GM18909 (cell line): ENCODE data around the gene ABHD17B.
"Not testable (repeated sequence)": the region's sequence is repeated elsewhere in the genome, so short reads cannot be mapped to it uniquely, and the experiment has no call there.

Experiments
- ATAC-seq: cut with Tn5 transposase; IDR thresholded peaks from one replicate; pipeline ENCODE4 v1.9.1; 2021; ENCODE audit warnings: mild to moderate bottlenecking; ENCODE audit not compliant: unreplicated experiment, poor library complexity

ABHD17B gene

DNA sequence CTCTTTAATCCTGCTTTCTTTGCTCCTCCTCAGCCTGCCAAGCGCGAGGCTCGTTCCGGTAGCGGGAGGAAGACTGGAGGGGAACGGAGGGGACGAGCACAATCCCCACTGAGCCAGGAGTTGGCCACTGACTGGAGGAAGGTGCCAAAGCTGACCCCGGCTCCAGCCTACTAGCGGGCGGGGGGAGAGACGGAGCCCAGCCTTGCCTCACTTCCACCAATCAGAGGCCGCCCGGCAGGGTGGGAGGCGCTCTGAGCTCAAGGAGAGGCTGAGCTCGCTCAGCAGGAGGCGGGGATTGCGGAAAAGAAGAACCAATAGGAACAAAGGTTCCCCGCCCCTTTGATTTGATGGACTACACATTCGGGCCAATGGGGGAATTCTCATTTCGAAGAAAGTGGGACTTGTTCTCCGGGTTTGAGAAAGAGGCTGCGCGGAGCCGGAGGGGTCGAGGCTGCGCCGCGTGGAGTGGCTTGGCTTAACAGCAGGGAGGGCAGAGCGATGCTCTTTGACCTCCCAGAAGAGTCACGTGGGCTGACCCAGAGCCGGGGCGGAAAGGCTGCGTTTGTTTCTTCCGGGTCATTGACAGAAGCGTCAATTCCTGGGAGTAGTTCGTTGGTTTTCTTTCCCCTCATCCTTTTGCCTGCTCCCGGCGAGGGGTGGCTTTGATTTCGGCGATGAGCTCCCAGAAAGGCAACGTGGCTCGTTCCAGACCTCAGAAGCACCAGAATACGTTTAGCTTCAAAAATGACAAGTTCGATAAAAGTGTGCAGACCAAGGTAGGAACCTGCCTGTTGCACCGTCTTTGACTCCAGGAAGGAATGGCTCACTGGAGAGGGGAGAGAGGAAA lies at the start of gene ABHD17B, which contains the start of gene C9orf85:
Gene ABHD17B, minus strand, starts transcription at position 133 of the 847 bp plus-strand sequence. CDS start 36,113 bp downstream, outside the sequence.
Gene C9orf85, plus strand, starts transcription at position 579 of the 847 bp plus-strand sequence. Its CDS starts 96 bp downstream, at position 675.
- ATAC-seq, result peak; percentile 94

GRCh38 chr9:71955300-71955915 lies 44.4 kb upstream of the ABHD17B start:
- ATAC-seq, result peak; percentile 81

DNA sequence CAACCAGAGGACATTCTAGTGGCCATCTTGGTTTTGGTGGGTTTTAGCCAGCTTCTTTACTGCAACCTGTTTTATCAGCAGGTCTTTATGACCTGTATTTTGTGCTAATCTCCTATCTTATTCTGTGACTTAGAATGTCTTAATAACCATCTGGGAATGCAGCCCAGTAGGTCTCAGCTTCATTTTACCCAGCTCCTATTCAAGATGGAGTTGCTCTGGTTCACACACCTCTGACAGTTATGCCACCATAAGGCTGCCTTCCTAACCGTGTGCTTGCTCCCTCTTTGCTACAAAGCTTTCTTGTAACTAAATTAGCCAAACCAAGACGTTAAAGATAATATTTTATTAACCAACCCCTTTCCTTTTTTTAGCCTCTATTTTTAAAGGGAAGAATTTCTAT lies 43.7 kb upstream of the ABHD17B start:
- ATAC-seq, result not testable (repeated sequence)

GRCh38 chr9:71944754-71945375 lies 33.9 kb upstream of the ABHD17B start:
- no peak for ATAC-seq

DNA sequence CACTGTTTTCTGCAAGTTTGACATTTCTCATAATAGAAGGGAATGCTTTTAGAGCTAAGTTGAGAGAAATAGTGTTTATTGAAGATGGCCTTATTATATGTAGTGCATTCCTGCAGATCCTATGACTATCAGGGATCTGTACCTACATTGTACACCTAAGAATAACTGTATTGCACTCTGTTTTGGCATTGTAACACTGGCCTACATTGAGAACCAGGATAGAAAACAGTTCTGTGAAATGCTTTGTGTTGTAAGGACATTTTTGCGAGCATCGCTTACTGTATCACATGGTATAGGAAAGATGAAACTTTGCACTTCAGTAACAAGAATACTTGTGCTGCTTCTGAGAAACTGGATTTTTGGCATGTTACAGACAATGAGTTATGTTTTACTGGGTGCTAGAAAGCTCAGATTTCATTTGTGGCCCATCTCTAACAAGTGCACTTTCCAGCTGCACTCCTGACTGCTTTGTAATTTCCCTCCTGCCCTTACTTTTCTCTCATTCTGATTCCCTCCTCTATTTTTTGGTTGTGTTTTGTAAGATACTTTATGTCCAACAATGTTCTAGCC lies 31.1 kb upstream of the ABHD17B start:
- ATAC-seq, result no peak

DNA sequence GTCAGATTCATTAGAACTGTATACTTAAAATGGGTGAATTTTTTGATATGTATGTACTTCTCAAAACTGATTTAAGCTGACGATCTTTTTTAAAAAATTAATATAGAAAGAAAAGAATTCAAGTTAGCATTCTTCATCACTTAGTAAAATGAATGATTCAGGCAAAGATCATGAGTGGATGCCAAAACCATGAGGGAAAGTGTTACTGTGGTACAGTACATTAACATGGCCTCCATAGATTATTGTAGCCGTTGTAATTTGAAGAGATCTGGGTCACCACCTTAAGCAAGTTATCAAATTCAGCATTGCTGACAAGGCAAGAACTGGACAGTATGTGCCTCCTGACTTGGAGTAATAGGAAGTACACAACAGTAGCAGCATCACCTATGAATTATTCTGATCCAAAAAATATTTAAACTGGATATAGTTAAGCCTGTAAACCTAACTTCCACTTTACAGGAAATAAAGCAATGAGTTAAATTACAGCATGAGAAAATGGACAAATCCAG lies 30.1 kb upstream of the ABHD17B start:
- ATAC-seq, result no peak

DNA sequence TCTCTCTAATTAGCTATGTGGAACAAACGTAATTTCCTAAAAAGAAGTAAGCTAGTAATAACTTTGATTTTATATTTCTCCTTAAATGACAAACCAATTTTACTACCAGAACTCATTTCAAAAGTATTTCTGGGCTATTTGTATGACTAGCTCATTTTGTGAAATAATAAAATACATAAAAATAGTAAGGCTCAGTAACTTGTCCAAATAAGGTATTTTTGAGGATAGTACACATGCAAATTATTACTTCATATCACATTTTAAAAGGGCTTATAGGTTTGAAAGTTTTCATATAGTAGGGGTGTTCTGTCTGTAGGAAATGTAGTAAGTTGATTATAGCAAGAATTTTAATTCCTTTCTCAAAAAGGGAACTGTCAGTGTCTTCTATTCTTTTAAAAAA lies 26.9 kb upstream of the ABHD17B start:
- ATAC-seq, result no peak

- no peak for ATAC-seq
Observed at GRCh38 chr9:71937070-71937625, 26.2 kb upstream of the ABHD17B start.

DNA sequence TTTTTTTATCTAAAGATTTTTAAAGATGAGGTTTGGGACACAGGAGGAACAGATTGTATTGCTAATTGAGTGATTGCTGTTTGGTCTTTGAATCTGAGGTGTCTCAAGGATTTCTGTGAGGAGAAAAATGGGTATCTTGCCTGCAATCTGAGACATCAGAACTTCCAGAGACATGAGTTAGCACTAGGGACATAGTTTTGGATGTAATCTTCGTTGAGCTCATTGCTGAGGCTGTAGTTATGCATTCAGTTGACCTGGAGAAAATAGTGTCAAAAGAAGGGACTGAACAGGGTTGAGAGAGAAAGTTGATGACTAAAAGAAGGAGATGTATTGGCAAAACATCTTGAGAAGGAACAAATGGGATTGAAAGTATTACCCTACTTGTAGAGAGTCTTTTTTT lies 25.1 kb upstream of the ABHD17B start:
- ATAC-seq, result no peak

GRCh38 chr9:71931166-71931565 lies 20.2 kb upstream of the ABHD17B start:
- ATAC-seq, result no peak

DNA sequence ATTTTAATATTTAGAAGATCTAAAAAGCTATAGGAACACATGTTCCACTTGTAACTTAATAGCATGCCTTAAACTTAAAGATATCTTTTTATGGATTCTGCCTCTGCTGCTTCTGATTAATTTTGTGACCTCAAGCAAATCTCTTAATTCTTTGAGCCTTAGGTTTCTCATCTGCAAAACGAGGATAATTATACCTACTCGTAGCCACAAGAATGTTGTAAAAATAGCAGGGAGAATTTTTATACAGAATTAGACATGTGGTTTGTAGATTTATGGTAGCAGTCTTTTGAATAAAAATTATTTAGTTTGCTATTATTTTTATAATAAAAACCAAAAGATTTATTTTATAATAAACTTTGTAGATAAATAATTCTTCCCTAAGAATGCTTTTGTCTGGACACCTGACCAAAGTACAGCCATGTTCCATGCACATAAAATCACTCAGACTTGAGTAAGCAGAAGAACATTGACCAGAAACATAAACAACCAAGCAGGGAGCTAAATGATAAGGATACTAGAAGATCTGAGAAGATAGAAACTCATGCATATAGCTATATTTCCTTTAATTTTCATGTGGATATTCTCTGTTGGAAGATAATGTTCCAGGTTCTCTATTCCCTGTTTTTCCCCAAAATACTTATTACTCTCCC lies 18.9 kb upstream of the ABHD17B start:
- ATAC-seq, result no peak

- no peak for ATAC-seq
Observed at GRCh38 chr9:71929223-71929622, 18.2 kb upstream of the ABHD17B start.

- no peak for ATAC-seq
Observed at GRCh38 chr9:71928806-71929205, 17.8 kb upstream of the ABHD17B start.

DNA sequence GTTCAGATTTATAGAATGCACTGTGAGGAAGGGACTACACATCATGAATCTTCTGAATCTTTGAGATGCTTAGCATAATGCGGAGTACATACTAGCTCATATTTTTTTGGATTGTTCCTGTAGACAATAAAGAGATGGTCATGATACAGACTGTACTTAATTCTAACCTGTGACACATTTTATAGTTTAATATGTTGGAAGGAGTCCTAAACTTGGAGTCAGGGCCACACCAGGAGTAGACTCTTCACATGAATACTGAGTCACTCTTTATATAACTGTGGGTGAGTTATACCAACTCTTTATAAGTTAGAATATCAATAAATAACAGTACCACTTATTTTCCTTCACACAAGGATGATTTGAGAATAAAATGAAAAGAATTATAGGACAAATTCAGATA lies 17.4 kb upstream of the ABHD17B start:
- no peak for ATAC-seq

DNA sequence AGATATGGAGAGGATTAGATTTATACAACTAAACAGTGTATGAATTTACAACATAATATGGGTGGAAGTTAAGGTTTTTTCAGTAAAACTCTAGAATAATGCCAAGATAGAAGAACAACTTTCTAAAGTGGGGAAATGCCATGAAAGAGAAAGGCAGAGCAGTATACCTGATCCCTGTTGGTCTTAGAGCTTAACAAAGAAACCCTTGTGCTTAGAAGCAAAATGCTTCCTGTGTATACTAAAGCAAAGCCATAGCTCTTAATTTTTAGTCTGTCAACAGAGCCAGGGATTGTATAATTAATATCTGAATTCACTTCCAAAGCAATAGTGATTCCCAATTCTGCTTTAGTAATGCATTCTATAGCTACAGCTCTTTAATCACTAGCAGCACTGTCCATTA lies 14.8 kb upstream of the ABHD17B start:
- no peak for ATAC-seq

GRCh38 chr9:71924576-71924975 lies 13.6 kb upstream of the ABHD17B start:
- ATAC-seq, result no peak

DNA sequence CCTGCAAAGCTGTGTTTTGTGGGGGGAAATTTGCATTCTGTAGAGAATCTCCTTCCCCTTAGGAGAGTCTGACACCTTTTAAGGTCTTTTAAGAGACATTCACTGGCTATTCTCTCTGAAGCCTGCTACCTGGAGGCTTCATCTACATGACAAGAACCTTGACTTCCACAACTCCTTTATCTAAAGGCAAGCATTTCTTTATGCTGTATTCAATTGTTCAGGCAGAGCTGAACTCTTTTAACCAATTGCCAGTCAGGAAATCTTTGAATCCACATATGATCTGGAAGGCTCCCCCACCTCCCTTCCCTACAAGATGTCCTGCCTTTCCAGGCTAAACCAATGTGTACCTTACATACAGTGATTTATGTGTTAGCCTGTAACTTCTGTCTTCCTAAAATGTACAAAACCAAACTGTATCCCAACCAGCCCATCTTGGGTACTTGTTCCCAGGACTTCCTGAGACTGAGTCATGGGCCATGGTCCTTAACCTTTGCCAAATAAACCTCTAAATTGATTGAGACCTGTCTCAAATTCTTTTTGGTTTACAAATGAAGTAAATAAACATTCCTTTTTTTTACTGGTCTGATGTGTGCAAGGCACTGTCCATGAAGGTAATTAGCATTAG lies 10.3 kb upstream of the ABHD17B start:
- no peak for ATAC-seq

DNA sequence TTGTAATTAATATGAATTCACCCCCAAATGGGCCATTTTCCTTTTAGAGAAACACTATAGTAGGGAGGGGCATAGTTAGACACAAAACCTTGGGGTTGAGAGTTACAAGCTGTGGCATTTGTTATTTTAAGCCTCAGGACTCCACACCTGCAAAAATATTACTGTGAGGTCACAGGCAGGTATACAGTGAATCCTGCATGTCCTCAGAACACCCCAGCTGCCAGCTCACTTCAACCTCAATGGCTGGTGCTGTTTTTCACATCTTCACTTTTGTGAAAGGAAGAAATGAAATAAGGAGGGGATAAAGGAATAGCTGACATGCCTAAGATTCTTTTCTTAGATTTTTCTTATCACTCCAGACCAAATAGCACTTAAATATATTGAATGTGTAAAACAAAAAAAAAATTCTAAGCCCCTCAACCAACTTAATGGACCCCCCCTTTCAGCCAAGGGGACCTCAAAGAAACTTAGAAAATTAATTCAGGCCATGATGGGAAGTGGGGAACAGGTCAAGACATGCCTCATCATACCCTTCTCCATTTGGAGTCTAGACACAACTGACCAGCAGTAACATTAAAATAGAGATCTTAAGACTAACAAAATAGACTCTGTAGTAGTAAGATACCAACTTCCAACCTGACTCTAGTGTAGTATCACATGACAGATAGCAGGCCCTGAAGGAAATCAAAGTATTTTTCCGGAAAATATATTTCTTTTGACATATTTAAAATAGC lies 9.6 kb upstream of the ABHD17B start:
- ATAC-seq, result no peak

- no peak for ATAC-seq
Observed at GRCh38 chr9:71918419-71918818, 7.4 kb upstream of the ABHD17B start.
